C4-2B (cell line): Measurements from ENCODE around the gene SZT2.

Experiments used
- ZFX ChIP-seq: fragments of 450-650 bp; IDR thresholded peaks from 2 replicates; pipeline ENCODE4 v1.6.1; 2017
- TF ChIP-seq, protein P1 (sequence below): fragments of 450-650 bp; conservative IDR thresholded peaks from 2 replicates; pipeline ENCODE4 v1.5.1; 2017; ENCODE audit warnings: mild to moderate bottlenecking

DNA sequence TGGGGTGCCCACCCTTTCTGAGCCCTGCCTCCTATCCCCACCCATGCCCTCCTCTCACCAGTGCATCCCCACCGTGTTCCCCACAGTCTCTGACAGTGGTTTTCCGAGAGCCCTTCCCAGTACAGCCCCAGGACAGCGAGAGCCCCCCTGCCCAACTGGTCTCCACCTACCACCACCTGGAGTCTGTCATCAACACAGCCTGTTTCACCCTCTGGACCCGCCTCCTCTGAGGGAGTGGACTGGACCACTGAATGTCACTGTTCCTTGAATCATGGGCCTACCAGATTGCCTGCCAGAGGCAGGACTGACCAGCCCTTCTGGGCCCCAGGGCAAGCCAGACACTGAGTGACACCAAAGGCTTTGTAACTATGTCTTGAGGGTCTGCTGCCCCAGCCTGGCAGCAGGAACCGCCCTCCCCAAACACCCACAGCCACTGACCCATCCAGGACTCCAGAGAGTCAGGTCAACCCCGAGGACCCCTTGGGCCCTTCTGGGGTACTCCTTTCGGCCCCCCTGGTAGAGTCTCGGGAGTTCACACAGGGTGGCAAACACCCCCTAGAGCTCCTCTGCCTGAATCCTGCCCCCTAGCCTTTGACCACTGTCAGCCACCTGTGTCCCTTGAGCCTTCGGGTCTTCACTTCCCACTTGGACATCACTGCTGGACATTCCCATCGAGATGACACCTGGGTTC is 60.7 kb downstream of the SZT2 start:
- TF ChIP-seq, protein P1, sequence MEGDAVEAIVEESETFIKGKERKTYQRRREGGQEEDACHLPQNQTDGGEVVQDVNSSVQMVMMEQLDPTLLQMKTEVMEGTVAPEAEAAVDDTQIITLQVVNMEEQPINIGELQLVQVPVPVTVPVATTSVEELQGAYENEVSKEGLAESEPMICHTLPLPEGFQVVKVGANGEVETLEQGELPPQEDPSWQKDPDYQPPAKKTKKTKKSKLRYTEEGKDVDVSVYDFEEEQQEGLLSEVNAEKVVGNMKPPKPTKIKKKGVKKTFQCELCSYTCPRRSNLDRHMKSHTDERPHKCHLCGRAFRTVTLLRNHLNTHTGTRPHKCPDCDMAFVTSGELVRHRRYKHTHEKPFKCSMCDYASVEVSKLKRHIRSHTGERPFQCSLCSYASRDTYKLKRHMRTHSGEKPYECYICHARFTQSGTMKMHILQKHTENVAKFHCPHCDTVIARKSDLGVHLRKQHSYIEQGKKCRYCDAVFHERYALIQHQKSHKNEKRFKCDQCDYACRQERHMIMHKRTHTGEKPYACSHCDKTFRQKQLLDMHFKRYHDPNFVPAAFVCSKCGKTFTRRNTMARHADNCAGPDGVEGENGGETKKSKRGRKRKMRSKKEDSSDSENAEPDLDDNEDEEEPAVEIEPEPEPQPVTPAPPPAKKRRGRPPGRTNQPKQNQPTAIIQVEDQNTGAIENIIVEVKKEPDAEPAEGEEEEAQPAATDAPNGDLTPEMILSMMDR: no peak
- TF ChIP-seq ZFX: no peak
